MCF 10A (cell line): Measurements from ENCODE around the gene GJB5. TPM values are rescaled to one million over a fixed set of nuclear protein-coding genes. Genes with fewer than 3 reads are reported as not detected.
A peak's percentile ranks its signal among the peaks of the same experiment; 100 is the strongest.

ENCODE experiments used
- BruUV-seq: library from RNA; stranded (reverse); fragments of 400-500 nt; replicated peaks from 2 replicates; lab custom pipeline; 2021; lab: Mats Ljungman, UMichigan
- CTCF ChIA-PET: fragments of 300-600 bp; sonication (Branson Sonifier 250); formaldehyde crosslinking; extraction: SDS; loops from one replicate; lab custom pipeline; 2021; ENCODE audit warnings: antibody characterized with exemption, inconsistent platforms; lab: Yijun Ruan, JAX
- POLR2A ChIA-PET: fragments of 300-600, 350-650 bp; sonication (Branson Sonifier 250); formaldehyde crosslinking; extraction: SDS; loops from one replicate; lab custom pipeline; 2020; ENCODE audit warnings: antibody characterized with exemption, inconsistent platforms; lab: Yijun Ruan, JAX
- DNase-seq: peaks from one replicate; pipeline ENCODE4 v3.0.0-alpha.2; 2018; ENCODE audit not compliant: unreplicated experiment
- H3K27ac Mint-ChIP-seq: one replicate; pipeline ENCODE4 v1.8.0; 2022; ENCODE audit warnings: mild to moderate bottlenecking, low read depth, mixed read lengths; ENCODE audit not compliant: unreplicated experiment
- H3K27me3 Mint-ChIP-seq: one replicate; pipeline ENCODE4 v1.8.0; 2022; ENCODE audit warnings: mixed read lengths; ENCODE audit not compliant: insufficient read depth, unreplicated experiment
- H3K36me3 Mint-ChIP-seq: one replicate; pipeline ENCODE4 v1.8.0; 2022; ENCODE audit warnings: mild to moderate bottlenecking, moderate library complexity, mixed read lengths; ENCODE audit not compliant: insufficient read depth, unreplicated experiment
- H3K4me1 Mint-ChIP-seq: one replicate; pipeline ENCODE4 v1.8.0; 2022; ENCODE audit warnings: mixed read lengths; ENCODE audit not compliant: insufficient read depth, unreplicated experiment
- H3K4me3 Mint-ChIP-seq: one replicate; pipeline ENCODE4 v1.8.0; 2022; ENCODE audit warnings: mild to moderate bottlenecking, moderate library complexity, mixed read lengths; ENCODE audit not compliant: unreplicated experiment
- H3K9me3 Mint-ChIP-seq: one replicate; pipeline ENCODE4 v1.8.0; 2022; ENCODE audit warnings: mixed read lengths; ENCODE audit not compliant: unreplicated experiment
- CTCF ChIP-seq: fragments of 200-600 bp; IDR thresholded peaks from one replicate; pipeline ENCODE4 v1.8.0; 2022; ENCODE audit warnings: antibody characterized with exemption, mild to moderate bottlenecking; ENCODE audit not compliant: unreplicated experiment
- intact Hi-C: fragments of 100-400 bp; cut with micrococcal nuclease; formaldehyde crosslinking; loops from 2 replicates; pipeline ENCODE4 v1.14.1; 2022
- total RNA-seq: library from RNA; stranded (reverse); gene quantifications from 2 replicates; pipeline ENCODE4 v1.2.3, GENCODE V29; 2022

Gene GJB5
- total RNA-seq, 1 experiment from 2014 or later, result 33.2 TPM

- intact Hi-C loops, result loop anchor here (1.0 to 2.0 kb wide), 2 partner anchors 144 to 1110 kb away; no protein-coding TSS in a partner anchor
- ChIA-PET CTCF (interaction anchor here (0.6 to 8.7 kb wide), 57 partner anchors 9 to 1804 kb away, joined by 3 to 82 read pairs (median 5); partner anchors contain the start of gene GJB5), POLR2A (interaction anchor here (1.0 to 1.5 kb wide), 4 partner anchors 12 to 279 kb away, joined by 3 to 6 read pairs (median 3); partner anchors contain the start of gene GJB5)
- H3K36me3 Mint-ChIP-seq, result no peaks in the 10 kb centered on the region
- no peaks in the 10 kb centered on the region for H3K4me1 Mint-ChIP-seq
- no peaks in the 10 kb centered on the region for H3K27me3 Mint-ChIP-seq
- DNase-seq, result peak; percentile 77
- H3K4me3 Mint-ChIP-seq, result no peak overlapping the region
- no peaks in the 10 kb centered on the region for H3K9me3 Mint-ChIP-seq
- H3K27ac Mint-ChIP-seq, result peak overlapping the region; percentile 20
- TF ChIP-seq CTCF, result peak; percentile 97
- no TSS peak for BruUV-seq
These were observed 12.1 kb upstream of the GJB5 start for GRCh38 chr1:34742667-34743270.

GRCh38 chr1:34743775-34744174 lies 11.1 kb upstream of the GJB5 start:
- POLR2A ChIA-PET, result interaction anchor here (0.6 to 1.3 kb wide), 3 partner anchors 11 to 274 kb away, joined by 3 to 5 read pairs (median 3); partner anchors contain the start of genes GJB5 and SMIM12
- no peaks in the 10 kb centered on the region for H3K27me3 Mint-ChIP-seq
- TF ChIP-seq CTCF, result no peak
- no peaks in the 10 kb centered on the region for H3K4me1 Mint-ChIP-seq
- H3K9me3 Mint-ChIP-seq, result no peaks in the 10 kb centered on the region
- BruUV-seq, result no TSS peak
- H3K36me3 Mint-ChIP-seq, result no peaks in the 10 kb centered on the region
- H3K27ac Mint-ChIP-seq, result peak overlapping the region; percentile 20
- CTCF ChIA-PET, result interaction anchor here (0.6 to 8.7 kb wide), 39 partner anchors 10 to 1832 kb away, joined by 3 to 82 read pairs (median 6); partner anchors contain the start of gene GJB5
- DNase-seq, result no peak
- intact Hi-C loops, result loop anchor here (2.0 kb wide), 1 partner anchor 1111 kb away; no protein-coding TSS in a partner anchor
- no peak overlapping the region for H3K4me3 Mint-ChIP-seq

GRCh38 chr1:34744851-34745250 lies 10.0 kb upstream of the GJB5 start:
- Mint-ChIP-seq H3K4me3 (no peak overlapping the region), H3K36me3 (no peaks in the 10 kb centered on the region), H3K9me3 (no peaks in the 10 kb centered on the region), H3K27me3 (no peaks in the 10 kb centered on the region), H3K4me1 (no peaks in the 10 kb centered on the region), H3K27ac (no peak overlapping the region)
- ChIA-PET POLR2A (interaction anchor here (0.7 to 1.3 kb wide), 3 partner anchors 10 to 37 kb away, joined by 3 to 5 read pairs (median 3); partner anchors contain the start of gene GJB5), CTCF (interaction anchor here (0.5 to 8.7 kb wide), 13 partner anchors 9 to 1111 kb away, joined by 3 to 82 read pairs (median 7); partner anchors contain the start of gene GJB5)
- no TSS peak for BruUV-seq
- intact Hi-C loops, result no loop called here
- TF ChIP-seq CTCF, result no peak
- no peak for DNase-seq

GRCh38 chr1:34745666-34746065 lies 9.2 kb upstream of the GJB5 start:
- Mint-ChIP-seq H3K4me3 (no peak overlapping the region), H3K9me3 (no peaks in the 10 kb centered on the region), H3K27ac (no peak overlapping the region), H3K27me3 (no peaks in the 10 kb centered on the region), H3K36me3 (no peaks in the 10 kb centered on the region), H3K4me1 (no peaks in the 10 kb centered on the region)
- intact Hi-C loops, result no loop called here
- TF ChIP-seq CTCF, result no peak
- DNase-seq, result no peak
- ChIA-PET POLR2A (no interaction called here), CTCF (interaction anchor here (0.6 to 6.1 kb wide), 5 partner anchors 11 to 1112 kb away, joined by 3 to 53 read pairs (median 4); no protein-coding TSS in a partner anchor)
- no TSS peak for BruUV-seq
